DND-41 (cell line): Measurements from ENCODE around the gene IL21R.
"Not testable (repeated sequence)": the region's sequence is repeated elsewhere in the genome, so short reads cannot be mapped to it uniquely, and the experiment has no call there.

ENCODE experiments used
- ATAC-seq: fragments of 200-7000 bp; cut with Tn5 transposase; 3 replicates; pipeline ENCODE4 v1.9.1; 2021; ENCODE audit warnings: low read depth; ENCODE audit not compliant: insufficient read depth
- DNase-seq: peaks from one replicate; pipeline ENCODE4 v3.0.0-alpha.2; 2020
- H2AFZ ChIP-seq: 2 replicates; pipeline ENCODE4 v1.6.0; 2012; ENCODE audit warnings: low read depth, low read length
- H3K27ac ChIP-seq: 2 replicates; pipeline ENCODE4 v1.5.1; 2012; ENCODE audit warnings: low read length, inconsistent platforms
- H3K27me3 ChIP-seq: fragments of 200-600 bp; sonication (generic); 2 replicates; pipeline ENCODE4 v1.6.0; 2012; ENCODE audit warnings: low read length, mild to moderate bottlenecking, inconsistent platforms; ENCODE audit not compliant: insufficient read depth, poor library complexity
- H3K36me3 ChIP-seq: 2 replicates; pipeline ENCODE4 v1.5.1; 2012; ENCODE audit warnings: low read length, inconsistent platforms; ENCODE audit not compliant: insufficient read depth
- H3K4me1 ChIP-seq: 2 replicates; pipeline ENCODE4 v1.5.1; 2012; ENCODE audit warnings: mild to moderate bottlenecking, low read length; ENCODE audit not compliant: insufficient read depth
- H3K4me2 ChIP-seq: 2 replicates; pipeline ENCODE4 v1.6.0; 2012; ENCODE audit warnings: mild to moderate bottlenecking, moderate library complexity, low read length, inconsistent platforms; ENCODE audit not compliant: insufficient read depth
- H3K4me3 ChIP-seq, 2 experiments: fragments of 200-600 bp in 1 of 2; shearing (Covaris generic) in 1 of 2; 2 replicates each; pipeline ENCODE4 v1.5.1; 2012 to 2016; ENCODE audit warnings: inconsistent platforms in 2 of 2, low read length in 2 of 2, mild to moderate bottlenecking in 2 of 2, low read depth in 1 of 2, moderate library complexity in 1 of 2
- H3K79me2 ChIP-seq: 2 replicates; pipeline ENCODE4 v1.6.0; 2012; ENCODE audit warnings: low read length, inconsistent platforms; ENCODE audit not compliant: insufficient read depth
- H3K9ac ChIP-seq: 2 replicates; pipeline ENCODE4 v1.6.0; 2012; ENCODE audit warnings: low read depth, mild to moderate bottlenecking, inconsistent platforms, low read length, moderate library complexity
- H3K9me3 ChIP-seq: 2 replicates; pipeline ENCODE4 v1.5.1; 2012; ENCODE audit warnings: low read length, moderate library complexity, mild to moderate bottlenecking, inconsistent platforms; ENCODE audit not compliant: insufficient read depth, severe bottlenecking
- H4K20me1 ChIP-seq: 2 replicates; pipeline ENCODE4 v1.6.0; 2012; ENCODE audit warnings: low read length; ENCODE audit not compliant: insufficient read depth
- EZH2 ChIP-seq: IDR thresholded peaks from 3 replicates; pipeline ENCODE4 v1.6.1; 2012; ENCODE audit warnings: borderline replicate concordance, low read depth, mild to moderate bottlenecking, moderate library complexity, low read length, inconsistent platforms; ENCODE audit not compliant: severe bottlenecking
- TF ChIP-seq, protein P1 (sequence below): IDR thresholded peaks from 2 replicates; pipeline ENCODE4 v1.5.1; 2012; ENCODE audit warnings: borderline replicate concordance, low read length, moderate library complexity, mild to moderate bottlenecking; ENCODE audit not compliant: poor library complexity, severe bottlenecking; ENCODE audit errors: extremely low read depth

The IL21R gene

DNA sequence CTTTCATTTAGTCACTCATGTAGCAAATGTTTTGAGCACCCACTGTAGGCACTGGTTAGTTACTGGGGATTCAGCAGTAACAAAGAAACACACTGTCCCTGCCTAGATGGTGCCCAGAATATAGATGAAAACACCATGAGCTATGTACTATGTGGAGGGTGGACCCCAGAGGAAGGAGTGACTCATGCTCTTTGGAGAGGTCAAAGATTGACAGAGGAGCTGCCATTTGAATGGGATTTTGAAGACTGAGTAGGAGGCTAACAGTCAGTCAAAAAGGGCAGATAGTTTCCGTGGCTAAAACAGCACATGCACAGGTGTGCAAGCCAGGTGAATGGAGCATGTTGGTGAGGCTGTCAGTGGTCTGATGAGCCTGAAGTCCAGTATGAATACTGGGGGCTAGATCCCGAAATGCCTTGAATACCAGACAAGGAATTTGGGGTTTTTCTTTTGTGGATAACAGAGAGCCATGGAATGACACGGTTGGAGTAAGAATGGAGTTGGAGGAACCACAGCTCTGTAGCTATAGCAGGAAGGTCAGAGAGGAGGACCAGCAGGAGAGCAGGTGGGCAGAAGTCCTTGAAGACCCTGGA is 6.1 kb downstream of the IL21R start:
- Histone ChIP-seq H3K79me2 (no peaks in the 10 kb centered on the region), H3K9me3 (no peaks in the 10 kb centered on the region), H4K20me1 (no peaks in the 10 kb centered on the region), H3K4me1 (peaks cover 26% of the 10 kb centered on the region), H3K27me3 (no peaks in the 10 kb centered on the region), H3K4me3 (no peak overlapping the region), H3K27ac (no peak overlapping the region), H2AFZ (no peak overlapping the region), H3K9ac (no peak overlapping the region), H3K4me2 (no peak overlapping the region), H3K36me3 (no peaks in the 10 kb centered on the region)
- TF ChIP-seq, protein P1, sequence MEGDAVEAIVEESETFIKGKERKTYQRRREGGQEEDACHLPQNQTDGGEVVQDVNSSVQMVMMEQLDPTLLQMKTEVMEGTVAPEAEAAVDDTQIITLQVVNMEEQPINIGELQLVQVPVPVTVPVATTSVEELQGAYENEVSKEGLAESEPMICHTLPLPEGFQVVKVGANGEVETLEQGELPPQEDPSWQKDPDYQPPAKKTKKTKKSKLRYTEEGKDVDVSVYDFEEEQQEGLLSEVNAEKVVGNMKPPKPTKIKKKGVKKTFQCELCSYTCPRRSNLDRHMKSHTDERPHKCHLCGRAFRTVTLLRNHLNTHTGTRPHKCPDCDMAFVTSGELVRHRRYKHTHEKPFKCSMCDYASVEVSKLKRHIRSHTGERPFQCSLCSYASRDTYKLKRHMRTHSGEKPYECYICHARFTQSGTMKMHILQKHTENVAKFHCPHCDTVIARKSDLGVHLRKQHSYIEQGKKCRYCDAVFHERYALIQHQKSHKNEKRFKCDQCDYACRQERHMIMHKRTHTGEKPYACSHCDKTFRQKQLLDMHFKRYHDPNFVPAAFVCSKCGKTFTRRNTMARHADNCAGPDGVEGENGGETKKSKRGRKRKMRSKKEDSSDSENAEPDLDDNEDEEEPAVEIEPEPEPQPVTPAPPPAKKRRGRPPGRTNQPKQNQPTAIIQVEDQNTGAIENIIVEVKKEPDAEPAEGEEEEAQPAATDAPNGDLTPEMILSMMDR: no peak
- TF ChIP-seq EZH2: no peak
- DNase-seq (no peak), ATAC-seq (no peak)

DNA sequence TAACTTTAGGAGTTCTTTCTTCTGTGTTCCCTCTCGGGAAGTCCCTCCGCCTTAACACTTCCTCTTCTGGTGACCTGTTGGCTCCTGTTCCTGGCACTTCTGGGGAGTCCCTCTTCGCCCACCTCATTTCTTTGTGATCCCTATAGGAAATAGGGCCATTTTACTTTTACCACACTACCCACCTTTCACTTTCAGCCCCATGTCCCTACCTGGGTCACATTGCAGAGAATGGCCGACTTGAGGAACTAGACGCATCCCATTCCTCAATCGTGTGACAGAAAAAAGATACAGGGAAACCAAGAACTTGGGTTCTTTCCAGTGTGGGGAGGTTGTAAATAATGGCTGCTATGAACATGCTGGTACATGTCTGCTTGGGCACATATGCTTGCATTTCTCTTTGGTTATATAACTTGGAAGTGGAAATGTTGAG is 6.6 kb downstream of the IL21R start:
- Histone ChIP-seq H3K79me2 (no peaks in the 10 kb centered on the region), H3K4me2 (no peak overlapping the region), H4K20me1 (no peaks in the 10 kb centered on the region), H3K9ac (no peak overlapping the region), H3K36me3 (no peaks in the 10 kb centered on the region), H3K27ac (no peak overlapping the region), H3K27me3 (no peaks in the 10 kb centered on the region), H3K9me3 (no peaks in the 10 kb centered on the region), H3K4me3 (no peak overlapping the region), H3K4me1 (peaks cover 21% of the 10 kb centered on the region), H2AFZ (no peak overlapping the region)
- TF ChIP-seq, protein P1: no peak
- no peak for TF ChIP-seq EZH2
- ATAC-seq (no peak), DNase-seq (no peak)

DNA sequence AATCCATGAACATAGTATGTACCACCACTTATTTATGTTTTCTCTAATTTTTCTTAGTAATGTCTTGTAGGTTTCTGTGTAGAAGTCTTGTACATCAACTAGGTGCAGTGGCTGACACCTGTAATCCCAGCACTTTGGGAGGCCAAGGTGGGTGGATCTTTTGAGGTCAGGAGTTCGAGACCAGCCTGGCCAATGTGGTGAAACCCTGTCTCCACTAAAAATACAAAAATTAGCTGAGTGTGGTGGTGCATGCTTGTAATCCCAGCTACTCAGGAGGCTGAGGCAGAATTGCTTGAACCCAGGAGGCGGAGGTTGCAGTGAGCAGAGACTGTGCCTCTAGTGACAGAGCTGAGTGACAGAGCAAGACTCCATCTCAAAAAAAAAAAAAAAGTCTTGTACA is 8.0 kb downstream of the IL21R start:
- peaks cover 20% of the 10 kb centered on the region for H3K4me1 ChIP-seq
- H3K27ac ChIP-seq, ATAC-seq, H3K4me3 ChIP-seq, DNase-seq, H4K20me1 ChIP-seq, H2AFZ ChIP-seq, H3K27me3 ChIP-seq, H3K4me2 ChIP-seq, H3K9ac ChIP-seq, H3K9me3 ChIP-seq, H3K79me2 ChIP-seq, H3K36me3 ChIP-seq: not testable (repeated sequence)

DNA sequence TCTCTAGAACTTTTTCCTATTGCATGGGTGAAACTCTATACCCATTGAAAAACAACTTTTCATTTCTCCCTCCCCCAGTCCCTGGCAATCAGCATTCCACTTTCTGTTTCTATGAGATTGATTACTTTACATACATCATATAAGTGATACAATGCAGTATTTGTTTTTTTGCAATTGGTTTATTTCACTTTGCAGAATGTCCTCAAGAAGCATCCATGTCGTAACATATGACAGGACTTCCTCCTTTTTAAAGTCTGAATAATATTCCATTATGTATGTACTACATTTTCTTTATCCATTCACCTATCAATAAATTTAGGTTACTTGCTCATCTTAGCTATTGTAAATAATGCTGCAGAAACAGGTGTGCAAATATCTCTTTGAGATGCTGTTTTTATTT is 8.8 kb downstream of the IL21R start:
- no peaks in the 10 kb centered on the region for H3K27me3 ChIP-seq
- DNase-seq (no peak), ATAC-seq (no peak)
- no peak overlapping the region for H3K9ac ChIP-seq
- H3K4me2 ChIP-seq: no peak overlapping the region
- H4K20me1 ChIP-seq: no peaks in the 10 kb centered on the region
- no peaks in the 10 kb centered on the region for H3K79me2 ChIP-seq
- H3K36me3 ChIP-seq: no peaks in the 10 kb centered on the region
- H3K9me3 ChIP-seq: no peaks in the 10 kb centered on the region
- no peak overlapping the region for H3K27ac ChIP-seq
- H3K4me1 ChIP-seq: peaks cover 16% of the 10 kb centered on the region
- no peak overlapping the region for H2AFZ ChIP-seq
- TF ChIP-seq EZH2: no peak
- TF ChIP-seq, protein P1: no peak
- no peak overlapping the region for H3K4me3 ChIP-seq
